B cell (primary cell): ENCODE data around the gene MATR3.

Experiments
- CTCF ChIP-seq: fragments of 200-600 bp; IDR thresholded peaks from one replicate; pipeline ENCODE4 v1.8.0; 2022; ENCODE audit warnings: antibody characterized with exemption, mild to moderate bottlenecking
- EZH2 ChIP-seq: IDR thresholded peaks from 2 replicates; pipeline ENCODE4 v1.6.1; 2012; ENCODE audit warnings: borderline replicate concordance, low read depth, mild to moderate bottlenecking, moderate library complexity, low read length; ENCODE audit not compliant: insufficient read depth, poor library complexity, severe bottlenecking

DNA sequence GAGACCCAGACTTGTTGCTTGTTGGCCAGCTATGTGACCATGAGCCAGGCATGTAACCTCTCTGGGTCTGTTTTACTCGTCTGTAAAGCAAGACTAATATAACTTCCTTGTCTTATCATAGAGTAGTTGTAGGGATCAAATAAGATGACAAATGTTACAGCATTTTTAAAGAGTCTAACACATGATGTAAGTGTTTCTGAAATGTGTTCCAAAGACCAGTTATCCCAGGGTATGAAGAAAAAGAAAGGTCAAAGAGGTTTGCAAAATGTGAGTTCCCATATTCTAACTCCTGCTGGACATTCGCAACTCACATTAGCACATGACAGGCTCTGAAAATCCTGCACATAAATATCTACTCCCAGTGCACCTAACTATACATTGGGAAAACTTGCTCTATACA lies 28.5 kb upstream of the MATR3 start:
- TF ChIP-seq CTCF = no peak
- TF ChIP-seq EZH2 = no peak
